K562 (cell line): ENCODE data around the gene ROM1. TPM values are rescaled to one million over a fixed set of nuclear protein-coding genes. Genes with fewer than 3 reads are reported as not detected.
A peak's percentile ranks its signal among the peaks of the same experiment; 100 is the strongest.

Experiments
- C11orf30 ChIP-seq: fragments of 450-650 bp; IDR thresholded peaks from 2 replicates; pipeline ENCODE4 v1.6.1; 2016; ENCODE audit warnings: low read depth, mild to moderate bottlenecking
- DPF2 ChIP-seq: fragments of 450-650 bp; IDR thresholded peaks from 2 replicates; pipeline ENCODE4 v1.6.1; 2016
- polyA plus RNA-seq, 8 experiments: library from polyadenylated mRNA; depleted of rRNA in 4 of 8; stranded (reverse) in 5 of 8; unstranded in 3 of 8; fragments of >200 nt; fragmentation: Nextera tagmentation in 2 of 8; fragmentation: Illumina TruSeq in 1 of 8; extraction: Ambion mirVana in 2 of 8; extraction: Trizol in 1 of 8; gene quantifications; 2 replicates each; pipeline versions ENCODE4 v1.2.1 to v1.2.3, GENCODE V29; 2011 to 2014; ENCODE audit warnings: inconsistent platforms in 1 of 8, missing spikeins in 1 of 8
- total RNA-seq, 7 experiments: library from RNA; depleted of rRNA in 6 of 7; stranded (reverse); fragments of >200 nt in 6 of 7; fragmentation: Illumina TruSeq in 2 of 7; extraction: Trizol in 2 of 7; gene quantifications; 2 replicates each; pipeline versions ENCODE4 v1.2.1 to v1.2.3, GENCODE V29; 2011 to 2021; ENCODE audit warnings: low replicate concordance in 1 of 7
- TF ChIP-seq, protein P1 (sequence below), 3 experiments: fragments of 200-800 bp in 1 of 3; fragments of 250-450 bp in 1 of 3; fragments of 450-650 bp in 1 of 3; sonication (Bioruptor Pico) in 1 of 3; sonication (Bioruptor generic) in 1 of 3; formaldehyde crosslinking in 1 of 3; IDR thresholded peaks; 2 replicates each; pipeline versions ENCODE4 v1.6.1 to v1.8.0; 2016 to 2022; ENCODE audit warnings: mild to moderate bottlenecking in 2 of 3, missing genetic modification characterization in 2 of 3, missing compliant biosample characterization in 1 of 3, moderate library complexity in 1 of 3
- TF ChIP-seq, protein P2 (sequence below): fragments of 450-650 bp; IDR thresholded peaks from 2 replicates; pipeline ENCODE4 v1.6.1; 2016

The ROM1 gene
- total and polyA plus RNA-seq, 9 of the 15 experiments (the other 6 are each of a cell fraction or from before 2014, with no cell fraction given): 0.75 to 4.0 (median 2.6) TPM

- TF ChIP-seq, protein P1, sequence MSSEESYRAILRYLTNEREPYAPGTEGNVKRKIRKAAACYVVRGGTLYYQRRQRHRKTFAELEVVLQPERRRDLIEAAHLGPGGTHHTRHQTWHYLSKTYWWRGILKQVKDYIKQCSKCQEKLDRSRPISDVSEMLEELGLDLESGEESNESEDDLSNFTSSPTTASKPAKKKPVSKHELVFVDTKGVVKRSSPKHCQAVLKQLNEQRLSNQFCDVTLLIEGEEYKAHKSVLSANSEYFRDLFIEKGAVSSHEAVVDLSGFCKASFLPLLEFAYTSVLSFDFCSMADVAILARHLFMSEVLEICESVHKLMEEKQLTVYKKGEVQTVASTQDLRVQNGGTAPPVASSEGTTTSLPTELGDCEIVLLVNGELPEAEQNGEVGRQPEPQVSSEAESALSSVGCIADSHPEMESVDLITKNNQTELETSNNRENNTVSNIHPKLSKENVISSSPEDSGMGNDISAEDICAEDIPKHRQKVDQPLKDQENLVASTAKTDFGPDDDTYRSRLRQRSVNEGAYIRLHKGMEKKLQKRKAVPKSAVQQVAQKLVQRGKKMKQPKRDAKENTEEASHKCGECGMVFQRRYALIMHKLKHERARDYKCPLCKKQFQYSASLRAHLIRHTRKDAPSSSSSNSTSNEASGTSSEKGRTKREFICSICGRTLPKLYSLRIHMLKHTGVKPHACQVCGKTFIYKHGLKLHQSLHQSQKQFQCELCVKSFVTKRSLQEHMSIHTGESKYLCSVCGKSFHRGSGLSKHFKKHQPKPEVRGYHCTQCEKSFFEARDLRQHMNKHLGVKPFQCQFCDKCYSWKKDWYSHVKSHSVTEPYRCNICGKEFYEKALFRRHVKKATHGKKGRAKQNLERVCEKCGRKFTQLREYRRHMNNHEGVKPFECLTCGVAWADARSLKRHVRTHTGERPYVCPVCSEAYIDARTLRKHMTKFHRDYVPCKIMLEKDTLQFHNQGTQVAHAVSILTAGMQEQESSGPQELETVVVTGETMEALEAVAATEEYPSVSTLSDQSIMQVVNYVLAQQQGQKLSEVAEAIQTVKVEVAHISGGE (CRISPR knock-in tag; IDR thresholded peaks at IDR 0.05): 0 out of 6 replicates have a peak, but pooled peaks of 1 of the 3 experiments have one; percentile 88
- TF ChIP-seq DPF2: 0 out of 2 replicates have a peak, but pooled peaks have one; percentile 14
- no peak for TF ChIP-seq C11orf30
- TF ChIP-seq, protein P2, sequence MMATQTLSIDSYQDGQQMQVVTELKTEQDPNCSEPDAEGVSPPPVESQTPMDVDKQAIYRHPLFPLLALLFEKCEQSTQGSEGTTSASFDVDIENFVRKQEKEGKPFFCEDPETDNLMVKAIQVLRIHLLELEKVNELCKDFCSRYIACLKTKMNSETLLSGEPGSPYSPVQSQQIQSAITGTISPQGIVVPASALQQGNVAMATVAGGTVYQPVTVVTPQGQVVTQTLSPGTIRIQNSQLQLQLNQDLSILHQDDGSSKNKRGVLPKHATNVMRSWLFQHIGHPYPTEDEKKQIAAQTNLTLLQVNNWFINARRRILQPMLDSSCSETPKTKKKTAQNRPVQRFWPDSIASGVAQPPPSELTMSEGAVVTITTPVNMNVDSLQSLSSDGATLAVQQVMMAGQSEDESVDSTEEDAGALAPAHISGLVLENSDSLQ: 0 out of 2 replicates have a peak, but pooled peaks have one; percentile 15
Observed at GRCh38 chr11:62652161-62653006, 39.3 kb downstream of the ROM1 start (continued).
